ENCODE measurements around the gene CYSTM1.

CYSTM1 gene

DNA sequence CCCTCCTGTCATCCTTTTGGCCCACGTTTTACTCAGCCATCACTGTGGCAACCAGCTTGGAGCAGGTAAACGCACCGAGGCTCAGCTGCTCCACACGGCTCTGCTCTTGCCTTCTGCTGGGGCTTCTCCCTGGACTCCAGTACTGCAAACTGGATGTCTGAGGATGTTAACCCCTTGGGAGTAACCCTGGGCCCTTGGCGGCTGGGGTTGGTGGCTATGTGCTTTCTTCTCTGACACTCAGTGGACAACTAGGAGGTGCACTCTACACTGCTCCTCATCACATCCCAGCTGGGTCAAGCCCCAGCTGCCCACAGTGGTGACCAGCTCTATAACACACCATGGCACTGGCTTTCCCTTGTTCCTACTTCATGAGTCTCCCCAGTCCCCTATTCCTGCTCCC is 12.2 kb upstream of the CYSTM1 start:
- Histone ChIP-seq H3K4me1 (ENCODE audit: control insufficient read depth, insufficient read depth, low read length) (no peaks in the 10 kb centered on the region), H3K27ac (ENCODE audit: low read length) (no peak overlapping the region), H3K9ac (ENCODE audit: low read length in 2 of 2) (no peak overlapping the region), H3K9me3 (ENCODE audit: control insufficient read depth in 2 of 2, low read length in 2 of 2) (no peaks in the 10 kb centered on the region), H3K27me3 (ENCODE audit: control insufficient read depth in 1 of 2, insufficient read depth in 2 of 2, low read length in 2 of 2) (no peaks in the 10 kb centered on the region), H3K4me3 (ENCODE audit: low read length in 2 of 2) (no peak overlapping the region), H3K36me3 (ENCODE audit: control insufficient read depth in 2 of 2, insufficient read depth in 2 of 2, low read length in 2 of 2) (peaks cover 0 to 4% of the 10 kb centered on the region in 2 donors)

DNA sequence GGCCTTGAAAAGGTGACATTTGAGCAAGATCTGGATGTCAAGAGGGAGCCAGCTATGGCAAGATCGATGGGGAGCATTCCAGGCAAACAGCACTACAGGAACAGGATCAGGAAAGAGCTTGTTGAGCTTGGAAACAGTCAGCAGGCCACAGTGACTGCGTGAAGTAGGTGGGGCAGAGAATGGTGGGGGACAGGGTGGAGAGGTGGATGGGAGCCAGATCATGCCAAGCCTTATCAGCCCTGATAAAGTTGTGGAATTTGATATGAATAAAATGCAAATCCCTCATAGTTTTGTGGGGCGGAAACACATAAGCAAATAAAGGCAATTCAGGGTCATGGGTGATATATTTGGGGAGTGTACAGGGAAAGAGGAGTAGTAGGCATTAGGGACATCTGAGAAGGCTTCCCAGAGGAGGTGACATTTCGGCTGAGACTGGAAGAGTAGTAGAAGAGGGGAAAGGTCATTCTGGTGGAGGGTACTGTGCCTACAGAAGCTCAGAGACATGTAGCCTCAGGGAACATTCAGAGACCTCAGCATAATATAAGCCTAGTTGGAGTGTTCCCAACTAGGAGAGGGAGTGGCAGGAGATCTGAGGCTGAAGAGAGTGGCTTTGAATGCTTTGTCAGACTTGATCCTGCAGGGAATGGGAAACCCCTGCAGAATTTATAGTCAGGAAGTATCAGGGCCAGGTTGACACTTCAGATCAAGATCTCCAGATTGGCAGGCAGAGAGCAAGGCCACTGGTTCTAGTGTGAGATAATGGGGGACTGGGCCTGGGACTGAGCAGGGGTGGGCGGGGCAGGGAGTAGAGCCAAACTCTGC is 9.7 kb upstream of the CYSTM1 start:
- no peaks in the 10 kb centered on the region for H3K9me3 ChIP-seq (ENCODE audit: control insufficient read depth in 2 of 2, low read length in 2 of 2)
- H3K27me3 ChIP-seq (ENCODE audit: control insufficient read depth in 1 of 2, insufficient read depth in 2 of 2, low read length in 2 of 2) = no peaks in the 10 kb centered on the region
- H3K27ac ChIP-seq (ENCODE audit: low read length) = no peak overlapping the region
- H3K9ac ChIP-seq (ENCODE audit: low read length in 2 of 2) = no peak overlapping the region
- peaks cover 0 to 4% of the 10 kb centered on the region in 2 donors for H3K36me3 ChIP-seq (ENCODE audit: control insufficient read depth in 2 of 2, insufficient read depth in 2 of 2, low read length in 2 of 2)
- no peaks in the 10 kb centered on the region for H3K4me1 ChIP-seq (ENCODE audit: control insufficient read depth, insufficient read depth, low read length)
- no peak overlapping the region for H3K4me3 ChIP-seq (ENCODE audit: low read length in 2 of 2)

DNA sequence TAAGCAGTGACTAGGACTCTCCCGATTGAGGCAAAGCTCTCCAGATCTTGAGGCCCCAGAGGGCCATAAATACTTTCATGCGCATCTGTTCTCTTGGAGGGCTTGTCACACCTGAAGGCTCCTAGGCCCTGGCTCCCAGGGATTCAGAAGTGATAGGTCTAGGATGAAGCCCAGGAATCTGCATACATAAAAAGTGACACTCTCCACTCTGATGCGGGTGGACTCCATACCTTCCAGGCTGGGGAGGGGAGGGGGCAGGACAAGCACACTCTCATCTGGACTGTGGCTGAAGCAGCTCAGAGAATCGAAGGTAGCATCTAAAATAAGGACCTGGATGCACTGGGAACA is 9.1 kb upstream of the CYSTM1 start:
- H3K9me3 ChIP-seq (ENCODE audit: control insufficient read depth in 2 of 2, low read length in 2 of 2) = no peaks in the 10 kb centered on the region
- no peak overlapping the region for H3K4me3 ChIP-seq (ENCODE audit: low read length in 2 of 2)
- H3K27me3 ChIP-seq (ENCODE audit: control insufficient read depth in 1 of 2, insufficient read depth in 2 of 2, low read length in 2 of 2) = no peaks in the 10 kb centered on the region
- peaks cover 0 to 4% of the 10 kb centered on the region in 2 donors for H3K36me3 ChIP-seq (ENCODE audit: control insufficient read depth in 2 of 2, insufficient read depth in 2 of 2, low read length in 2 of 2)
- H3K27ac ChIP-seq (ENCODE audit: low read length) = no peak overlapping the region
- H3K9ac ChIP-seq (ENCODE audit: low read length in 2 of 2) = no peak overlapping the region
- H3K4me1 ChIP-seq (ENCODE audit: control insufficient read depth, insufficient read depth, low read length) = no peaks in the 10 kb centered on the region

DNA sequence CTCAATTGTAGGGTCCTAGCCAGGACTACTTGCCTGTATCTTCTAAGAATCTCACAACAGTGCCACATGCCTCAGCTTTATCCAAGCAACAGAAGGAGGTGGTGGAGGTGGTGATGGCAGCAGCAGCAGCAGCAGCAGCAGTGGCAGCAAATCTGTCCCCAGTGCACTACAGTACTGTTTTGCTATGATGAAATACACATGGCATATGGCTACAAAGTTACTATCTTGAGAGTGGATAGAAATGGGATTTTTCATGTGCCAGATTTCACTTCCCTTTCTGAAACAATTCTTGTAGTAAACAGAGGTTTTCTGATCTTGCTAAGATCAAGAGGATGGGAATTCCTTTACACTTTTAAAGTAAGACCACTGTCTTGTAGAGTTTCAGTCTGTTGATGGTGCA is 8.1 kb upstream of the CYSTM1 start:
- H3K36me3 ChIP-seq (ENCODE audit: control insufficient read depth in 2 of 2, insufficient read depth in 2 of 2, low read length in 2 of 2) = peaks cover 0 to 4% of the 10 kb centered on the region in 2 donors
- H3K9me3 ChIP-seq (ENCODE audit: control insufficient read depth in 2 of 2, low read length in 2 of 2) = no peaks in the 10 kb centered on the region
- H3K27ac ChIP-seq (ENCODE audit: low read length) = no peak overlapping the region
- no peaks in the 10 kb centered on the region for H3K27me3 ChIP-seq (ENCODE audit: control insufficient read depth in 1 of 2, insufficient read depth in 2 of 2, low read length in 2 of 2)
- no peak overlapping the region for H3K9ac ChIP-seq (ENCODE audit: low read length in 2 of 2)
- no peak overlapping the region for H3K4me3 ChIP-seq (ENCODE audit: low read length in 2 of 2)
- H3K4me1 ChIP-seq (ENCODE audit: control insufficient read depth, insufficient read depth, low read length) = no peaks in the 10 kb centered on the region

DNA sequence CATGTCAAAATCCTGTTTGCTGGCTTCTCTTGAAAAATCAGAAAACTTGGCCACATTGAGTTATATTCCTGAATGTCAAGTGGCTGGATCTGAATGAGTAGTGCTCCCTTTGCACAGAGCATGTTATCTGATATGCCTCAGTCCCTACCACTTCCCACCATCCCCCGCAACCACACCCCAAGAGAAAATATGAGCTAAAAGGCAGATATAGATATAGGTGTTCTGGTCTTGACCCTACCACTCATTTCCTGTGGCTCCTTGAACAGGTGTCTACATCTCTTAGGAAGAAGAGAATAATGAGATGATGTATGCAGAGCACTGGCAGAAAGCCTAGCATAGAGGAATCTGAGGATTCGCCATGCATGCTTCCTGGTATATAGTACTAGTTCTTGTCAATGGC is 6.6 kb upstream of the CYSTM1 start:
- Histone ChIP-seq H3K36me3 (ENCODE audit: control insufficient read depth in 2 of 2, insufficient read depth in 2 of 2, low read length in 2 of 2) (peaks cover 0 to 9% of the 10 kb centered on the region in 2 donors), H3K9ac (ENCODE audit: low read length in 2 of 2) (no peak overlapping the region), H3K4me3 (ENCODE audit: low read length in 2 of 2) (no peak overlapping the region), H3K27ac (ENCODE audit: low read length) (no peak overlapping the region), H3K27me3 (ENCODE audit: control insufficient read depth in 1 of 2, insufficient read depth in 2 of 2, low read length in 2 of 2) (no peaks in the 10 kb centered on the region), H3K9me3 (ENCODE audit: control insufficient read depth in 2 of 2, low read length in 2 of 2) (no peaks in the 10 kb centered on the region), H3K4me1 (ENCODE audit: control insufficient read depth, insufficient read depth, low read length) (no peaks in the 10 kb centered on the region)

DNA sequence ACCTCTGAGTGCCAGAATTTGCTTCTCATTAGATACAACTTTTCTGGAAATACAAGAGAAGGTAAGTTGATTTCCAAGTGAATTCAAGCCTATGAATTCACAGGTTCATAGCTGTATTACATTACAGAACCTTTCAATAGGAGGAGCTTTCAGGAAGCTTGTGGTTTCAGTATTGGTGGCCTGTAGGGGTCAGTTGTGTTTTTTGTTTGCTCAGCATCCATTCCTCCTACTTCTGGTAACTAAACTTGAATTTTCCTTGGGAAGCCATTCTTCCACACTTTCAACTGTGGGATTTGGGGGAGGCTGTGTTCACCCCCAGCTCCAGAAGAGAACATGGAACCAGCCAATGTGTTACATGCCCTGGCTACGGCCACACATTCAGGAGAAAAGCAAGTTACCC is 5.6 kb upstream of the CYSTM1 start:
- H3K9me3 ChIP-seq (ENCODE audit: control insufficient read depth in 2 of 2, low read length in 2 of 2) = no peaks in the 10 kb centered on the region
- no peak overlapping the region for H3K9ac ChIP-seq (ENCODE audit: low read length in 2 of 2)
- H3K4me3 ChIP-seq (ENCODE audit: low read length in 2 of 2) = no peak overlapping the region
- H3K36me3 ChIP-seq (ENCODE audit: control insufficient read depth in 2 of 2, insufficient read depth in 2 of 2, low read length in 2 of 2) = peaks cover 0 to 9% of the 10 kb centered on the region in 2 donors
- H3K4me1 ChIP-seq (ENCODE audit: control insufficient read depth, insufficient read depth, low read length) = peaks cover 1% of the 10 kb centered on the region
- H3K27ac ChIP-seq (ENCODE audit: low read length) = no peak overlapping the region
- H3K27me3 ChIP-seq (ENCODE audit: control insufficient read depth in 1 of 2, insufficient read depth in 2 of 2, low read length in 2 of 2) = no peaks in the 10 kb centered on the region

DNA sequence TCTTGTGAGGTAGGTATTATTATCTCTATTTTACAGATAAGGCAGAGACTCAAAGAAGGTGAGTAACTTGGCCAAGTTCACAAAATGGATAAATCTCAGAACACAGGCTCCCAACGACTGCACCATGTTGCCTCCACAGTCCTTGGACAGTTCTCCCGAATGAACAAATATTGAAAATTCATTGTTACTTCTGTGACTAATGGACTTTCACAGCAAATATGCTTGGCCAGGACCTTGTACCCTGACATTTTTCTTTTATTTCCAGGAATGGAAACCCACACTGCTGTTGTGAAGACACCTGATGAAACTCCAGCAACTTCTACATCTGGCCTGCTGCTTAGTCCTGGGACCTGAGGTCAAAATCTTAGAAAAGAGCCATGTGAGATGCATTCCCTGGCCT is 2.5 kb upstream of the CYSTM1 start:
- Histone ChIP-seq H3K9me3 (ENCODE audit: control insufficient read depth in 2 of 2, low read length in 2 of 2) (no peaks in the 10 kb centered on the region), H3K9ac (ENCODE audit: low read length in 2 of 2) (no peak overlapping the region), H3K4me1 (ENCODE audit: control insufficient read depth, insufficient read depth, low read length) (peaks cover 25% of the 10 kb centered on the region), H3K27ac (ENCODE audit: low read length) (no peak overlapping the region), H3K27me3 (ENCODE audit: control insufficient read depth in 1 of 2, insufficient read depth in 2 of 2, low read length in 2 of 2) (no peaks in the 10 kb centered on the region), H3K36me3 (ENCODE audit: control insufficient read depth in 2 of 2, insufficient read depth in 2 of 2, low read length in 2 of 2) (peaks cover 0 to 6% of the 10 kb centered on the region in 2 donors), H3K4me3 (ENCODE audit: low read length in 2 of 2) (no peak overlapping the region)

DNA sequence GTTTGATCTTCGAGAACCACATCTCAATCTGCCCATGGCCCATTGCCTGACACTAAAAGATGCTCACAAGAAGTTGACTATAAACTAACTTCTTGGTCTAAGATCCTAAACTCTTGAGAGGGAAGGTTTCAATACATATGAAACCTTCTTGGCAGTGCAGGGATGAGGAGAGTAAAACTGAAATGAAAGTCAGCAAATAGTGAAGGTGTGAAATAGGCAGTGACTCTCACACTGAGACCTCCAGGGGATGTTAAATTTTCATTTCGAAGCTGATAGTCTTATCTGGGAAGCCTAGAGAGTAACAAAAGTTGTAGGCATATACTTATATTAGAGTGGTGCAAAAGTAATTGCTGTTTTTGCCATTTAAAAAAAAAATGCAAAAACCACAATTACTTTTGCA is 974 bp upstream of the CYSTM1 start:
- Histone ChIP-seq H3K4me1 (ENCODE audit: control insufficient read depth, insufficient read depth, low read length) (peaks cover 35% of the 10 kb centered on the region), H3K9ac (ENCODE audit: low read length in 2 of 2) (no peak overlapping the region), H3K27ac (ENCODE audit: low read length) (no peak overlapping the region), H3K9me3 (ENCODE audit: control insufficient read depth in 2 of 2, low read length in 2 of 2) (no peaks in the 10 kb centered on the region), H3K36me3 (ENCODE audit: control insufficient read depth in 2 of 2, insufficient read depth in 2 of 2, low read length in 2 of 2) (peaks cover 0 to 4% of the 10 kb centered on the region in 2 donors), H3K4me3 (ENCODE audit: low read length in 2 of 2) (no peak overlapping the region), H3K27me3 (ENCODE audit: control insufficient read depth in 1 of 2, insufficient read depth in 2 of 2, low read length in 2 of 2) (no peaks in the 10 kb centered on the region)

DNA sequence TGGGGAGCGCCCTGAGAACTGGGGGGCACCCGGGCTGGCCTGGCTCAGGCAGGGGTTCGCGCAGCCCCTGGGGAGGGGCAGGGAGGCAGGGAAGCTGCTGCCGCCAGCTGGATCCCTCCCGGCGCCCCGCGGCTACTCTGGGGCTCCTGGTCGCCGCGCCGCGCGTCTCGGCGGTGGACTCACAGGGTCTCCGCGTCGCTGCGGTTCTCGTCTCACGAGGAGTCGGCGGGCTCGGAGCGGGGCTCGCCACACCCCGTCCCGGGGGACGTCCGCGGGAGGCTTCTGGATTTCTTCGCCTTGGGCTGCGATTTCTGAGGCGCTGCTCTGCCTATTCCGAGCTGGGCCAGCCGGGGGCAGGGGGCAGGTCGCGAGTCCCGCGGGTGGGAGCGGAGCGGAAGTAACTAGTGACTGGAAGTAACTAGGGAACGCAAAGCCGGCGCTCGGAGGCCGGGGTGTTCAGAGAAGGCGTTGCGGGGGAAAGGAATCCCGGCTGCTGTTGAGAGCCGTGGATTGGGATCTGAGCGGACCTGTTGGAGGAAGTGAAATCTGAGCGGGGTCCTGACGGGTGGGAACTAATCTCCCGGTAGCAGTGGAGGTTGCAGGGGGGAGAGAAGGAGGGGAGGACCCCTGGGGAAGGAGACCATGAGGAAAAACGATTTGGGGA is 511 bp downstream of the CYSTM1 start:
- Histone ChIP-seq H3K4me3 (ENCODE audit: low read length in 2 of 2) (peak overlapping the region; percentile 50 to 93), H3K9me3 (ENCODE audit: control insufficient read depth in 2 of 2, low read length in 2 of 2) (no peaks in the 10 kb centered on the region), H3K36me3 (ENCODE audit: control insufficient read depth in 2 of 2, insufficient read depth in 2 of 2, low read length in 2 of 2) (peaks cover 0 to 4% of the 10 kb centered on the region in 2 donors), H3K9ac (ENCODE audit: low read length in 2 of 2) (peak overlapping the region; percentile 83 to 90), H3K27ac (ENCODE audit: low read length) (peak overlapping the region; percentile 95), H3K4me1 (ENCODE audit: control insufficient read depth, insufficient read depth, low read length) (peaks cover 41% of the 10 kb centered on the region), H3K27me3 (ENCODE audit: control insufficient read depth in 1 of 2, insufficient read depth in 2 of 2, low read length in 2 of 2) (no peaks in the 10 kb centered on the region)

DNA sequence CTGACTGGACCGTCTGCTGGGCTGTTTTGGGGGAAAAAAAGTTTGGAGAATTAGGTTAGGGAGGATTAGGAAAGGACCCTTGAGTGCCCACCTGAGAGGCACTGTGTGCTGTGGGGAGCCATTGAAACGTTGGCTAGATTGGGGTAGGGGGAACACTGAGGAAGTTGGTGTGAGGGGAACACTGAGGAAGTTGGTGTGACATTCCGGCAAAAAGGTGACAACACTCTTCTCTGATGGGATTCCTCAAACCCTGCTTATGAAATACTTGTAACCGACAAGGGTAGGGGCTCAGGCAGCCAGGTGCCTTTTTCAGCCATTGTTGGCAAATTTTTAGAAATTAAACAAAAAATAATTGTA is 1.0 kb downstream of the CYSTM1 start:
- Histone ChIP-seq H3K27ac (ENCODE audit: low read length) (peak overlapping the region; percentile 95), H3K4me3 (ENCODE audit: low read length in 2 of 2) (peak overlapping the region; percentile 50 to 93), H3K36me3 (ENCODE audit: control insufficient read depth in 2 of 2, insufficient read depth in 2 of 2, low read length in 2 of 2) (peaks cover 0 to 4% of the 10 kb centered on the region in 2 donors), H3K27me3 (ENCODE audit: control insufficient read depth in 1 of 2, insufficient read depth in 2 of 2, low read length in 2 of 2) (no peaks in the 10 kb centered on the region), H3K9ac (ENCODE audit: low read length in 2 of 2) (peak overlapping the region; percentile 83 to 90), H3K9me3 (ENCODE audit: control insufficient read depth in 2 of 2, low read length in 2 of 2) (no peaks in the 10 kb centered on the region), H3K4me1 (ENCODE audit: control insufficient read depth, insufficient read depth, low read length) (peaks cover 41% of the 10 kb centered on the region)

DNA sequence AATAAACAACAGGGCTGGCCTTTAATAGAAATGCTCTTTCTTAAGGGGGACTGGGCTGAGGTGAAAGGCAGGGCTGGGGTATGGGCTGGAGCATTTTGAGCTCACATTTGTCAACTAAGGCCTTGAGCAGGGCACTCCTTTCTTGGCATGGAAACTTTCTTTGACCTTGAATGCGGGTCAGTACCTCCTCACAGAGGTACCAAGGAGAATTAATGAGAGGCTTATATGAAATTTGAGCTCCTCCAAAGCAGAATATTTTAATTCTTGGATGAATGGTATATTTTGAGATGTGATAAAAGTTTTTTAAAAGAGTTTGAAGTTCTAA is 3.1 kb downstream of the CYSTM1 start:
- H3K4me3 ChIP-seq (ENCODE audit: low read length in 2 of 2) = peak overlapping the region in 1 of 2 donors; percentile 54
- peak overlapping the region in 1 of 2 donors; percentile 54 for H3K9ac ChIP-seq (ENCODE audit: low read length in 2 of 2)
- peaks cover 0 to under 1% of the 10 kb centered on the region in 2 donors for H3K36me3 ChIP-seq (ENCODE audit: control insufficient read depth in 2 of 2, insufficient read depth in 2 of 2, low read length in 2 of 2)
- no peaks in the 10 kb centered on the region for H3K27me3 ChIP-seq (ENCODE audit: control insufficient read depth in 1 of 2, insufficient read depth in 2 of 2, low read length in 2 of 2)
- H3K27ac ChIP-seq (ENCODE audit: low read length) = peak overlapping the region; percentile 64
- H3K4me1 ChIP-seq (ENCODE audit: control insufficient read depth, insufficient read depth, low read length) = peaks cover 58% of the 10 kb centered on the region
- no peaks in the 10 kb centered on the region for H3K9me3 ChIP-seq (ENCODE audit: control insufficient read depth in 2 of 2, low read length in 2 of 2)
